Panc1 (cell line): Measurements from ENCODE around the gene RGS12. TPM values are rescaled to one million over a fixed set of nuclear protein-coding genes. Genes with fewer than 3 reads are reported as not detected.

Source experiments
- ATAC-seq: fragments of 200-7000 bp; cut with Tn5 transposase; 2 replicates; pipeline ENCODE4 v1.9.1; 2020; ENCODE audit warnings: mild to moderate bottlenecking, moderate library complexity
- BruUV-seq: library from RNA; stranded (reverse); fragments of 400-500 nt; replicated peaks from 2 replicates; lab custom pipeline; 2021; lab: Mats Ljungman, UMichigan
- CTCF ChIA-PET: fragments of 300-600 bp; sonication (Branson Sonifier 250); formaldehyde crosslinking; loops from one replicate; lab custom pipeline; 2022; ENCODE audit warnings: antibody characterized with exemption; lab: Charles Lee
- POLR2A ChIA-PET: fragments of 300-600 bp; sonication (Branson Sonifier 250); formaldehyde crosslinking; loops from one replicate; lab custom pipeline; 2022; ENCODE audit warnings: antibody characterized with exemption; lab: Charles Lee
- DNase-seq: peaks from one replicate; pipeline ENCODE4 v3.0.0-alpha.2; 2010; ENCODE audit warnings: low read depth, low spot score
- H3K27ac ChIP-seq: 2 replicates; pipeline ENCODE4 v1.5.1; 2011; ENCODE audit warnings: mild to moderate bottlenecking, low read length, inconsistent platforms
- H3K27me3 ChIP-seq: fragments of 200-500 bp; sonication (Bioruptor generic); 2 replicates; pipeline ENCODE4 v1.6.0; 2014; ENCODE audit warnings: low read length, inconsistent platforms; ENCODE audit not compliant: control insufficient read depth, insufficient read depth
- H3K36me3 ChIP-seq: fragments of 200-500 bp; sonication (Bioruptor generic); 2 replicates; pipeline ENCODE4 v1.5.1; 2014; ENCODE audit warnings: inconsistent platforms, mild to moderate bottlenecking, low read length, moderate library complexity; ENCODE audit not compliant: control insufficient read depth, insufficient read depth
- H3K4me1 ChIP-seq: 2 replicates; pipeline ENCODE4 v1.5.1; 2011; ENCODE audit warnings: inconsistent platforms, mild to moderate bottlenecking, low read length, moderate library complexity; ENCODE audit not compliant: control insufficient read depth, insufficient read depth
- H3K4me3 ChIP-seq, 2 experiments: 2 replicates each; pipeline ENCODE4 v1.5.1; 2011 to 2012; ENCODE audit warnings: low read depth in 2 of 2, low read length in 2 of 2, mild to moderate bottlenecking in 2 of 2, inconsistent platforms in 1 of 2, moderate library complexity in 1 of 2
- H3K9me3 ChIP-seq: fragments of 200-500 bp; sonication (Bioruptor generic); 2 replicates; pipeline ENCODE4 v1.5.1; 2014; ENCODE audit warnings: low read depth, mild to moderate bottlenecking, inconsistent platforms, low read length, moderate library complexity; ENCODE audit not compliant: control insufficient read depth, insufficient read depth
- CTCF ChIP-seq: fragments of 450-650 bp; IDR thresholded peaks from 2 replicates; pipeline ENCODE4 v1.5.1; 2017; ENCODE audit warnings: mild to moderate bottlenecking
- POLR2AphosphoS5 ChIP-seq: IDR thresholded peaks from 2 replicates; pipeline ENCODE4 v1.6.1; 2012; ENCODE audit warnings: mild to moderate bottlenecking, low read depth, low read length, moderate library complexity
- REST ChIP-seq, 2 experiments: IDR thresholded peaks; 2 replicates each; pipeline ENCODE4 v1.6.1; 2011 to 2012; ENCODE audit warnings: low read depth in 2 of 2, control low read depth in 1 of 2, low read length in 1 of 2, mild to moderate bottlenecking in 1 of 2, moderate library complexity in 1 of 2; ENCODE audit not compliant: insufficient read depth in 1 of 2
- SIN3A ChIP-seq: IDR thresholded peaks from 2 replicates; pipeline ENCODE4 v1.6.1; 2012; ENCODE audit warnings: low read depth, mild to moderate bottlenecking, low read length, moderate library complexity, borderline replicate concordance; ENCODE audit not compliant: insufficient read depth
- TCF7L2 ChIP-seq: IDR thresholded peaks from 2 replicates; pipeline ENCODE4 v1.6.1; 2011; ENCODE audit warnings: mild to moderate bottlenecking, low read depth, low read length, inconsistent platforms
- in situ Hi-C: cut with HindIII; loops from 2 replicates; pipeline ENCODE4 v1.10.0; 2016; ENCODE audit warnings: low sequenced_read_pairs, low pct_unique_long_range_greater_than_20kb
- intact Hi-C: fragments of 100-400 bp; cut with micrococcal nuclease; formaldehyde crosslinking; loops from one replicate; pipeline ENCODE4 v1.10.0; 2022; ENCODE audit not compliant: unreplicated experiment
- total RNA-seq: library from RNA; stranded (reverse); gene quantifications from one replicate; pipeline ENCODE4 v1.2.1, GENCODE V29; 2021; ENCODE audit not compliant: unreplicated experiment

The RGS12 gene
- total RNA-seq, 1 experiment from 2014 or later = 24.3 TPM

GRCh38 chr4:3315566-3315965 is 22.7 kb downstream of the RGS12 start:
- intact Hi-C loops = no loop called here
- Histone ChIP-seq H3K27ac (no peak overlapping the region), H3K9me3 (no peaks in the 10 kb centered on the region), H3K27me3 (no peaks in the 10 kb centered on the region), H3K36me3 (no peaks in the 10 kb centered on the region), H3K4me3 (no peak overlapping the region), H3K4me1 (no peaks in the 10 kb centered on the region)
- in situ Hi-C loops = no loop called here
- POLR2A ChIA-PET = no interaction called here
- TF ChIP-seq REST (IDR thresholded peaks at IDR 0.05; ENCODE audit: insufficient read depth in 1 of 2, low read depth in 2 of 2, low read length in 1 of 2) (no peak), POLR2AphosphoS5 (no peak), SIN3A (no peak), TCF7L2 (no peak), CTCF (no peak)
- BruUV-seq = no TSS peak
- ATAC-seq (no peak), DNase-seq (no peak)
- CTCF ChIA-PET = no interaction called here

- DNase-seq (no peak), ATAC-seq (no peak)
- Histone ChIP-seq H3K27me3 (no peaks in the 10 kb centered on the region), H3K9me3 (no peaks in the 10 kb centered on the region), H3K27ac (no peak overlapping the region), H3K36me3 (no peaks in the 10 kb centered on the region), H3K4me3 (no peak overlapping the region), H3K4me1 (no peaks in the 10 kb centered on the region)
- no peak for TF ChIP-seq POLR2AphosphoS5
- no peak for TF ChIP-seq CTCF
- ChIA-PET CTCF (no interaction called here), POLR2A (no interaction called here)
- BruUV-seq = no TSS peak
- in situ Hi-C loops (no loop called here), intact Hi-C loops (no loop called here)
These were observed 23.3 kb downstream of the RGS12 start for GRCh38 chr4:3316146-3316545.
